Body of pancreas (tissue), 4 donors: Measurements from ENCODE around the gene CNPY1. TPM values are rescaled to one million over a fixed set of nuclear protein-coding genes. Genes with fewer than 3 reads are reported as not detected.

Experiments used
- ATAC-seq: fragments of 150-250 bp; one replicate; pipeline ENCODE4 v1.9.1; 2016
- DNase-seq, 4 donors: peaks; one replicate each; pipeline ENCODE4 v3.0.0-alpha.2; 2019
- H3K27ac ChIP-seq, 4 donors: fragments of 200-600 bp; sonication (generic); 1 replicate in 3 of 4; 2 replicates in 1 of 4; pipeline versions ENCODE4 v1.5.1 to v1.6.1; 2016 to 2019; ENCODE audit warnings: mild to moderate bottlenecking in 1 of 4, mixed read lengths in 1 of 4, moderate library complexity in 1 of 4
- H3K27me3 ChIP-seq, 2 donors: fragments of 200-600 bp; sonication (generic); one replicate each; pipeline ENCODE4 v1.6.0; 2016; ENCODE audit warnings: mild to moderate bottlenecking in 1 of 2
- H3K36me3 ChIP-seq, 2 donors: fragments of 200-600 bp; sonication (generic); replicated peaks in 1 of 2; 2 replicates each; pipeline ENCODE4 v1.5.1; 2016; ENCODE audit warnings: low read depth in 2 of 2; ENCODE audit not compliant: insufficient read depth in 1 of 2
- H3K4me1 ChIP-seq: fragments of 200-600 bp; sonication (generic); one replicate; pipeline ENCODE4 v1.6.0; 2016
- H3K4me3 ChIP-seq, 2 donors: fragments of 200-600 bp; sonication (generic); 1 replicate in 1 of 2; 2 replicates in 1 of 2; pipeline ENCODE4 v1.5.1; 2016 to 2019
- H3K9me3 ChIP-seq, 3 donors: fragments of 200-600 bp; sonication (generic); 1 replicate in 2 of 3; 2 replicates in 1 of 3; pipeline ENCODE4 v1.5.1; 2016
- POLR2A ChIP-seq, 3 donors: fragments of 450-650 bp; IDR thresholded peaks; one replicate each; pipeline ENCODE4 v1.6.1; 2016; ENCODE audit warnings: antibody characterized with exemption in 3 of 3, mild to moderate bottlenecking in 2 of 3
- WGBS, 2 donors: methylation state at CpG; one replicate each; pipeline ENCODE4 v1.1.5; 2017; 5-methylcytosine and 5-hydroxymethylcytosine counted together
- intact Hi-C: fragments of 100-400 bp; cut with DNase I; formaldehyde crosslinking; loops from one replicate; pipeline ENCODE4 v1.15.1; 2023
- total RNA-seq, 2 donors: library from RNA; depleted of rRNA; stranded (reverse); fragments of >200 nt; gene quantifications; one replicate each; pipeline ENCODE4 v1.1.0, GENCODE V29; 2016
- TF ChIP-seq, protein P1 (sequence below), 7 experiments: fragments of 450-650 bp in 4 of 7; fragments of 200-600 bp in 3 of 7; sonication (generic) in 3 of 7; IDR thresholded peaks; one replicate each; pipeline ENCODE4 v1.5.1; 2016 to 2019; ENCODE audit warnings: antibody characterized with exemption in 7 of 7

The CNPY1 gene
- total RNA-seq, 2 donors from 2014 or later: not detected

DNA sequence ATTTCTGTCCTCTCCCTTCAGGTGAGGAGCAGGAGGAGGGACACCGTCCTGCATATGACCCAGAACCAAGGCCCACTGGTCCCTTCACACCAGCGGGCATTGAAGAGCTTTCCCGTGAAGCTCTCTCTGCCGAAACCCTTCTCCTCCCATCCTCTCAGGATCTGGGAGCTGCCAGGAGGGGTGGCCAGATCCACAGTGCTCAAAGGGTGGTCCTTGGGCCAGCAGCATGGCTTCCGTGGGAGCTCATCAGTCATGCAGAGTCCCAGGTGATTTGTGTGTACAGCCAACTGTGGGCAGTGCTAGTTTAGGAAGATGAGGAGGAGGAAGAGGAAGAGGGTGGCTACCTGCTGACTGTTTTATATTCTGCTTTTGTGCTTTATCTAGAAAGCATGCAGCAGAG lies 28.4 kb downstream of the CNPY1 start:
- no peaks in the 10 kb centered on the region for H3K9me3 ChIP-seq
- DNase-seq (no peak), ATAC-seq (no peak)
- H3K4me3 ChIP-seq: no peak overlapping the region
- H3K36me3 ChIP-seq: no peaks in the 10 kb centered on the region
- intact Hi-C loops: no loop called here
- H3K4me1 ChIP-seq: no peaks in the 10 kb centered on the region
- 84 to 89% methylated on average over 5 of the region's 5 CpGs for WGBS, 2 donors
- no peak for TF ChIP-seq POLR2A (IDR thresholded peaks at IDR 0.05)
- TF ChIP-seq, protein P1, sequence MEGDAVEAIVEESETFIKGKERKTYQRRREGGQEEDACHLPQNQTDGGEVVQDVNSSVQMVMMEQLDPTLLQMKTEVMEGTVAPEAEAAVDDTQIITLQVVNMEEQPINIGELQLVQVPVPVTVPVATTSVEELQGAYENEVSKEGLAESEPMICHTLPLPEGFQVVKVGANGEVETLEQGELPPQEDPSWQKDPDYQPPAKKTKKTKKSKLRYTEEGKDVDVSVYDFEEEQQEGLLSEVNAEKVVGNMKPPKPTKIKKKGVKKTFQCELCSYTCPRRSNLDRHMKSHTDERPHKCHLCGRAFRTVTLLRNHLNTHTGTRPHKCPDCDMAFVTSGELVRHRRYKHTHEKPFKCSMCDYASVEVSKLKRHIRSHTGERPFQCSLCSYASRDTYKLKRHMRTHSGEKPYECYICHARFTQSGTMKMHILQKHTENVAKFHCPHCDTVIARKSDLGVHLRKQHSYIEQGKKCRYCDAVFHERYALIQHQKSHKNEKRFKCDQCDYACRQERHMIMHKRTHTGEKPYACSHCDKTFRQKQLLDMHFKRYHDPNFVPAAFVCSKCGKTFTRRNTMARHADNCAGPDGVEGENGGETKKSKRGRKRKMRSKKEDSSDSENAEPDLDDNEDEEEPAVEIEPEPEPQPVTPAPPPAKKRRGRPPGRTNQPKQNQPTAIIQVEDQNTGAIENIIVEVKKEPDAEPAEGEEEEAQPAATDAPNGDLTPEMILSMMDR (IDR thresholded peaks at IDR 0.05): no peak
- no peaks in the 10 kb centered on the region for H3K27me3 ChIP-seq
- H3K27ac ChIP-seq: no peak overlapping the region

DNA sequence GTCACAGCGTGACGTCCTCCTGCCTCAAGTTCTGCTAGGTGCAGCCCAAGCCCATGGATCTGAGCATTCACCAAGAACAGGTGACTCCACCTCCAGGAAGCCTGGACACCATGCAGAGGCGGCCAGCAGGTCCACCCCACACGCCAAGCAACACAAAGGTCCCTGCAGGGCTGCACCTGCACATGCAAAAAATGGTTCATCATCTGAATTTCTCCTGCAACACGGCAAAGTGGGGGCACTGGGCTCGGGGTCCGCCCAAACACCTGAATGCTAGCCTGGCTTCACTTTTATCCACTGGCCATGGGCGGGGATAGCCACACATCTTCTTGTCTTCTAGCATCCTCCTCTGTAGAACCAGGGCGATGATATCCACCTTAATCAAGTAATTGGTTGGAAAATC lies 28.9 kb downstream of the CNPY1 start:
- H3K27ac ChIP-seq: no peak overlapping the region
- H3K4me1 ChIP-seq: no peaks in the 10 kb centered on the region
- DNase-seq (no peak), ATAC-seq (no peak)
- no peaks in the 10 kb centered on the region for H3K27me3 ChIP-seq
- no peaks in the 10 kb centered on the region for H3K9me3 ChIP-seq
- no peak overlapping the region for H3K4me3 ChIP-seq
- 76 to 79% methylated on average over 6 to 9 of the region's 9 CpGs for WGBS, 2 donors
- TF ChIP-seq, protein P1 (IDR thresholded peaks at IDR 0.05): no peak
- TF ChIP-seq POLR2A (IDR thresholded peaks at IDR 0.05): no peak
- intact Hi-C loops: no loop called here
- H3K36me3 ChIP-seq: no peaks in the 10 kb centered on the region

DNA sequence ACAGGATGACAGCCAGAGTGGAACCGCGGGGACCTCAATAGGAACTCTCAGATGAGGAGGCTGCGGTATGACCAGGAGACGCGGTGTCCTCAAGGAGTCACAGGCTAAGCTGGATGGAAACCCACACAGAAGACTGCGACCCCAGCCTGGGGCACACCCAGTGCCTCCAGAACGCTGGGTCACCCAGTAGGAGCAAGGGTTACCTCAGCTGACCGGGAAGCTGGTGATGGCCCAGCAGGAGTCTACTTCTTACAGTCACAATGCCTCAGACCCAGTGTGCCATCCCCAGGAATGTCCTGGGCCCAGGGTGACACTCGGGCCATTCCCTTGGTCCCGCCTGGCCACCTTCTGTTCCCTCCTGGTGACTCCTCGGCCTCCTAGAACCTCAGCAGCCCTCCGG lies 29.9 kb downstream of the CNPY1 start:
- H3K4me1 ChIP-seq: no peaks in the 10 kb centered on the region
- 88 to 89% methylated on average over 7 to 12 of the region's 12 CpGs for WGBS, 2 donors
- H3K4me3 ChIP-seq: no peak overlapping the region
- intact Hi-C loops: no loop called here
- DNase-seq (no peak), ATAC-seq (no peak)
- no peaks in the 10 kb centered on the region for H3K9me3 ChIP-seq
- H3K27me3 ChIP-seq: no peaks in the 10 kb centered on the region
- TF ChIP-seq, protein P1 (IDR thresholded peaks at IDR 0.05): no peak
- no peak for TF ChIP-seq POLR2A (IDR thresholded peaks at IDR 0.05)
- H3K36me3 ChIP-seq: no peaks in the 10 kb centered on the region
- H3K27ac ChIP-seq: no peak overlapping the region

DNA sequence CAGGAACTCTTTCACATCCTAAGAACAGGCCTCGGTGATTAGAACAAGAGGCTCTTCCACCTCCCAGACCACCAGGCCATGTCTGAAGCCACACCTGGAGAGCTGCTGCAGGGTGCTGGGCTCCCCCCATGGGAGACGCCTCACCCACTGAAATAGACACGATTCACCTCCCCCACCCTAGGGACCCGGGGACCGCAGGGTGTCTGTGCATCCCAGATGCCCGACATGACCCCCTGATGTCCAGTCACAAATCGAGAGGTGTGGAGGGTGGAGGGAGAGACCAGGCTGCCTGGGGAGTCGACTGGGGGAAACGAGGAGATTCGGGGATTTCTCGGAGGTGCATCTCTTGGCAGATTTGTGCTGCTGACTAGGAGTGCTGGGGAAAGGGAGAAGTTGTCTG lies 31.0 kb downstream of the CNPY1 start:
- ATAC-seq (no peak), DNase-seq (no peak)
- 68 to 82% methylated on average over 7 to 11 of the region's 11 CpGs for WGBS, 2 donors
- no peak for TF ChIP-seq POLR2A (IDR thresholded peaks at IDR 0.05)
- TF ChIP-seq, protein P1 (IDR thresholded peaks at IDR 0.05): no peak
- Histone ChIP-seq H3K9me3 (no peaks in the 10 kb centered on the region), H3K27me3 (peaks cover 0 to 7% of the 10 kb centered on the region in 2 donors), H3K36me3 (no peaks in the 10 kb centered on the region), H3K27ac (no peak overlapping the region), H3K4me1 (peaks cover 1% of the 10 kb centered on the region), H3K4me3 (no peak overlapping the region)
- intact Hi-C loops: no loop called here

DNA sequence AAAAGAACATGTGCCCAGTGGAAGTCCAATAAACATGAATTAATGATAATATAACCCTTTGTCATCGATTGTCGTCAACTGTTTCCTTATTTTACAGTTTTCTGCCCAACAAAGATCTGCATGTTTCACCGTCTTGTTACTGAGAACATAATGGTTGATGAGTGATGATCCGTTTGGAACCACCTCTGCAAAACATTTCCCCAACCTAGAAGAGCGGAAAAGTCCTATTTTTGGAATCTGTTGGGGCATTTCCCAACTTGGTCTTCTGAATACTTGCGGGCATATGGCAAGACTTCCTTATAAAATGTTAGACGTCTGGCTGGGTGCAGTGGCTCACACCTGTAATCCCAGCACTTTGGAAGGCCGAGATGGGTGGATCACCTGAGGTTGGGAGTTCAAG lies 32.1 kb downstream of the CNPY1 start:
- no peak for ATAC-seq
- H3K36me3 ChIP-seq: no peaks in the 10 kb centered on the region
- H3K27ac ChIP-seq: no peak overlapping the region
- H3K27me3 ChIP-seq: peaks cover 0 to 18% of the 10 kb centered on the region in 2 donors
- TF ChIP-seq, protein P1 (IDR thresholded peaks at IDR 0.05): no peak
- no peak for TF ChIP-seq POLR2A (IDR thresholded peaks at IDR 0.05)
- peaks cover 11% of the 10 kb centered on the region for H3K4me1 ChIP-seq
- no peak overlapping the region for H3K4me3 ChIP-seq
- no peak for DNase-seq
- intact Hi-C loops: no loop called here
- no peaks in the 10 kb centered on the region for H3K9me3 ChIP-seq
- 80 to 81% methylated on average over 8 of the region's 8 CpGs for WGBS, 2 donors
